ENCODE data around the gene GPLD1.

The GPLD1 gene

DNA sequence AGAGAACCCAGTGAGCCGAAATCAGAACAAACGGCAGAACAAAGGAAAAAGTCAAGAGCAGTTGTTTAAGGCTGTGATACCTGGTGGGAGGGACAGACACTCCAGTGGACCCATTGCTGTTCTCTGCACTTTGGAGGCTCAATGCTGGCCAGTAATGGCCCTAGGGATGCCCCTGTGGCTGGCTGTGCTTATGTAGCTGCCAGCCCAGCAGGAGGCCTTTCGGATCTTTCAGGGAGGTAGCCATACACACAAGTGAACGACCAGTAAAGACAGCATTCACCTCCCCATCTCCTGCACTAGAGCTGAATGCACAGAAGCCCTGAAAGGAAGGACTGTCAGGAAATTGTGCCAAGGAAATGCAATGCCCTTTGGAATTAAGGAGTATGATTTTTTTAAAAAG lies 34.3 kb downstream of the GPLD1 start:
- DNase-seq (ENCODE audit: low read depth): no peak

DNA sequence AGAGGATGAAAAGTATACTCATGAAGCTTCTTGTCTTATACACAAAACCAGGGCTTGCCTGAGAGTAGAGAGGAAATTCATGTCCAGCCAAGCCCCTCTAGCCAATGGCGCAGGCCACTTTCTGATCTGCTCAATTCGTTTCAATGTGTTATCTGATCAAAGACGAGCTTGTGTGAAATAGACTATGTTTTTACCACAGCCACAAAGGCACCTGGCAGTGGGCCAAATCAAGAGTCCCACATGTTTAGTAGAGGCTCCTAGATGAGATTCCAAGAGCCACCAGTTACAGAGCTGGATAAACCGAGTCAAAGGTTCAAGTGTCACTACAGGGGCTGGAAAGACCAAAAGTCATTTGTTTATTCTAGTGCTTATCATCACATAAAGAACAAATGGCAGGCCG lies 34.9 kb downstream of the GPLD1 start:
- no peak for DNase-seq (ENCODE audit: low read depth)

GRCh38 chr6:24453921-24454320 lies 35.5 kb downstream of the GPLD1 start:
- DNase-seq (ENCODE audit: low read depth): no peak

- DNase-seq (ENCODE audit: low read depth): no peak
Observed at GRCh38 chr6:24451581-24452388, 37.6 kb downstream of the GPLD1 start.

- DNase-seq (ENCODE audit: low read depth): no peak
Observed at GRCh38 chr6:24448828-24449525, 40.4 kb downstream of the GPLD1 start.

GRCh38 chr6:24448396-24448795 lies 41.0 kb downstream of the GPLD1 start:
- no peak for DNase-seq (ENCODE audit: low read depth)

- no peak for DNase-seq (ENCODE audit: low read depth)
Observed at GRCh38 chr6:24446670-24447069, 42.7 kb downstream of the GPLD1 start.

DNA sequence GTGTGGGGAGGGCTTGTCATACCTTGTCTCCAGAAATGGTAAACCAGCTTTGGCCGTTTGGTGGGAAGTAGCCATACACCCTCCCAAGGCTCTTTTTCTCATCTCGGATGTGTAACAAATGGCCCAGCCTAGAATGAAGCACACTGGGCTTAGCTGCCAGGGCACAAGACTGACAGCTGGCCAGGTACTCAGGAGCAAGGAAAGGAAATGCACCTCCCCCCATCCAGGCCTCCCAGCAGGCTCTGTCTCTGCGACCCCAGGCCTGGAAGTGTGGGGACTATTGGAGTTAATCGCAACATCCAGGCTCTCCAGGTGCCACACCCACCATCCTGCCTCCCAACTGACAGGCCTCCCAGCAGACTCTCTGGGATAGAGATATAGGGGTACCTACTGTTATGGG lies 43.7 kb downstream of the GPLD1 start:
- no peak for DNase-seq (ENCODE audit: low read depth)

- no peak for DNase-seq (ENCODE audit: low read depth)
Observed at GRCh38 chr6:24444588-24444987, 44.8 kb downstream of the GPLD1 start.

DNA sequence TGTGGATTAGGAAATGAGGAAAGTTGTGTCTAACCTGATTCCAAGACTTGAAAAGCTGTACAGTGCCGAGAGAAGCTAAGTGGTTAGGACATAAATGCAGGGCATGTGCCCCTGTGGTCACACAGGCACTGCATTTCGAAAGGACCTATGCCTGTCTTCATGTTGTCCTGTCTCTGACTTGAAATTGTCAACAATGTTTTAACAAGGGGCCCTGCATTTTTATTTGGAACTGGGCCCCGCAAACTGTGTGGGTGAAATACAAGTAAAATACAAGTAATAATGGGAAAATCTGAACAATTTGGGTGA lies 47.8 kb downstream of the GPLD1 start:
- no peak for DNase-seq (ENCODE audit: low read depth)

DNA sequence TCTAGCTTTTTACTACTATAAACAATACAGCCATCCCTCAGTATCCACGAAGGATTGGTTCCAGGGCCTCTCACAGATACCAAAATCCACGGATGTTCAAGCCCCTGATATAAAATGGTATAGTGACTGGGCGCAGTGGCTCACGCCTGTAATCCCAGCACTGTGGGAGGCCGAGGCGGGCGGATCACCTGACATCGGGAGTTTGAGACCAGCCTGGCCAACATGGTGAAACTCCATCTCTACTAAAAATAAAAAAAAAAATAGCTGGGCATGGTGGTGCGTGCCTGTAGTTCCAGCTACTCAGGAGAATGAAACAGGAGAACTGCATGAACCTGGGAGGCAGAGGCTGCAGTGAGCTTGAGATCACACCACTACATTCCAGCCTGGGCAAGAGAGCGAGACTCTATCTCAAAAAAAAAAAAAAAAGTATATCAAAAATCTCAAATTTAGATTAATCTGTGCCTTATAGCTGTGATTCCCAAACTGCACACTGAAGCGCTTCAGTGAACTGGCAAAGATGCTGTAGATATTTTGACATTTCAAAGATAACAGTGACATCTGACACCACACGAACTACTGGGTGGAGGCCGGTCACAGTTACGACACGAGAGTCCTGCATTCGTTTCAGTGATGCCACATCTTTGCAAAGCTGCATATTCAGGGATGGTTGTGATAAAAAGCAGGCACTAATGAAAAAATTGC lies 48.3 kb downstream of the GPLD1 start:
- DNase-seq (ENCODE audit: low read depth): no peak

DNA sequence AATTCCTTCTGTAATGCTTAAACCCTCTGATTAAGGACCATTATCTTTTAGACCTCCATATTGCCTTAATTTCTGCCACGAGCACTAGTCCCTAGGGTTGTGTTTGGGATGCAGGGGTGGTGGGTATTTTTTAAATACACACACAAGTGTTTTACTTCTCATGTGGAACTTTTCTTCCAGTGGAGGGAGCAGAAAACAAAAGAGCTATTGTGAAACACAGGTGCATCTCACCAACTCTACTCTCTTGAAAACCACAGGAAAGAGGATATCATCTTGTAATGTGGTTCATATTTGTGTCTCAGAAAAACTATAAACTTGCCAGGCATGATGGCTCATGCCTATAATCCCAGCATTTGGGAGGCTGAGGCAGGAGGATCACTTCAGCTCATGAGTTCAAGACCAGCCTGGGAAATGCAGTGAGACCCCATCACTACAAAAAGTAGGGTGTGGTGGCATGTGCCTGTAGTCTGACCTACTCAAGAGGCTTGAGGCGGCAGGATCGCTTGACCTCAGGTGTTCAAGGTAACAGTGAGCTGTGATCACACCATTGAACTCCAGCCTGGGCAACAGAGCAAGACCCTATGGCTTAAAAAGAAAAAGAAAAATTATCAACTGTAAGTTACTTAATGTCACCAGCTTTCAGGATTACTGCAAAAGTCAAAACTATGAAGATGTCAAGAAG lies 49.4 kb downstream of the GPLD1 start:
- DNase-seq (ENCODE audit: low read depth): no peak

- DNase-seq (ENCODE audit: low read depth): no peak
Observed at GRCh38 chr6:24436979-24437378, 52.4 kb downstream of the GPLD1 start.

GRCh38 chr6:24432611-24433010 lies 56.8 kb downstream of the GPLD1 start:
- DNase-seq (ENCODE audit: low read depth): no peak

GRCh38 chr6:24431045-24431451 lies 58.3 kb downstream of the GPLD1 start:
- DNase-seq (ENCODE audit: low read depth): no peak

DNA sequence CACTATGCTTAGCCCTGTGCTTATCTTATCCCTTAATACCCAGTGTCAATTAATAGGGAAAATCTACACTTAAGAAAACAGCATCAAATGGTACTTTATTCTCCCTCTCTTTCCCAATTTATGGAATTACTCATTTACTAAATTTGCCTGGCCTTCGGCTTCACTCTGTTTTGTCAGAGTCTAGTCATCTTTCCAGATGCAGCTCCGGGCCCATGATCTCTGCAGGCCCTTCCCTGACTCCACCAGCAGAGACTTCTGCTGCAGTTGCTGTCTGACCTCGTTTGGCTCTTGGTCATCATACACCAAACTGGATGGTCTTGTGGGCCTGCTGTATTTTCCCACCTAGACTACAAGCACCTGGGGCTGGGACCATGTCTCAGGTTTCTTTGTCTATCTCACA lies 59.3 kb downstream of the GPLD1 start:
- no peak for DNase-seq (ENCODE audit: low read depth)

- no peak for DNase-seq (ENCODE audit: low read depth)
Observed at GRCh38 chr6:24429146-24429545, 60.2 kb downstream of the GPLD1 start.

DNA sequence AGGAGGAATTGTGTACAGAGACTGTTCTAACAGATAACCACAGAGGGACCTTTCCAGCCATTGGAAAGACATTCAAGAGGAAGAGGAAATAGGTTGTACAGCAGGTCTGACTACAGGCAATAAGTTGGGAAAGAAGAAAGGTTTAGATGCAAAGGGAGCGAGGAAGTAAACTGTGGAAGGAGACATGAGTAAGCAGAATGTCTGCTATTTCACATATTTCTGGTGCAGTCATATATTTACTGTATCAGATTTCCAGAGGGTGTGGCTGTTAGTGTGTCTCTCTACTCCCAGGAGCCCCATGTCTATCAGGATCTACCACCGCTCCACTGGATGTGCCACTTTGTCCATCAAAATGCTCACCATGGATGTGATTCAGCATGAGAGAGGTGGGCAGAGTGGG lies 60.8 kb downstream of the GPLD1 start:
- no peak for DNase-seq (ENCODE audit: low read depth)

DNA sequence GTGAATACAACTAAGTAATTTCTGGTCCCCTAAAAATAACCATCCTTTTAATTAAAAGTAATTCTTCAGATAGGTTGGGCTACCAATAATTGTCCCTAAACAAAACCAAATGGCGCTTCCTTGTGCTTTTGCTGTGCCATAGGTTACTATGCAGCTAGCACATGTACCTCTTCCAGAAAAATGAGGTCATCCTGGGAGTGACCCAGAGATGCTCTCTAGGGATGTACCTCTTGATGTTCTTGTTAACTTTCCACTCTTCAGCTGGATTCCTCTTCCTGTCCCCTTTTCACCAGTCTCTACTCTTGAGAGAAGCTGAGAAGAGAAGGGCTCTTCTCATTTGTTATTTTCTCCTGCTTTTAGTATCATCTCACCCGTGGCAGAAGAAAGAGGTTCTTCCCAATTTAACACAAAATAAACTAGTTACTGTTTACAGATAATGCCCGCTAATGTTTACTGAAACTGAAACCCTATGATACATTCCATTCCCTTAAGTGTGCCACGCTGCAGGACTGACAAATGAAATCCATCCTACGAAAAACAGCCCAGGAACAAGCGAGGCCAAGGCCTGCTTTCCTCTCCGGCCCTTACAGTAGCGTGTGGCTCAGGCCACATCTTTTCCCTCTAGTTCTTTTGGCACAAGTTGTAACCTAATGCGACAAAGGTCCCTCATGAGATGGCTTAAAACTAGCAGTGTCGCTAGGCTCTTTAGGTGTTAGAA lies 62.5 kb downstream of the GPLD1 start:
- DNase-seq (ENCODE audit: low read depth): no peak

DNA sequence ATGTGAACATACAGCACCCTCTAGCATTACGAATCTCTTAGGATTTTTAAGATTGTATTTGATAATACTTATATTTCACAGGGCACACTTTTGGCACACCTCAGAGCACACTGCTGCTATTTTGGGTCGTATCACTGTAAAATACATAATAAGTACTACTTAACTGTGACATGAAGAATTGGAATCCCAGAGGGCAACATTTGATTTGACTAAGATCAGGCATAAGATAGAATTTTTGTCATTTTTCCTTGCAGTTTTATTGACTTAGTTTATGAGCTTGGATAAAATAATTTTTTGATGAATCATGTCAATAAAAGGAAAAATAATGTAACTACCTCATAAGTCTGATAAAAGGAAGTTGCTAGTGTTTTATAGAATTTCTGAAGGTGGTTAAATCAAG lies 64.3 kb downstream of the GPLD1 start:
- DNase-seq (ENCODE audit: low read depth): no peak

- DNase-seq (ENCODE audit: low read depth): no peak
Observed at GRCh38 chr6:24419526-24419925, 69.9 kb downstream of the GPLD1 start.

DNA sequence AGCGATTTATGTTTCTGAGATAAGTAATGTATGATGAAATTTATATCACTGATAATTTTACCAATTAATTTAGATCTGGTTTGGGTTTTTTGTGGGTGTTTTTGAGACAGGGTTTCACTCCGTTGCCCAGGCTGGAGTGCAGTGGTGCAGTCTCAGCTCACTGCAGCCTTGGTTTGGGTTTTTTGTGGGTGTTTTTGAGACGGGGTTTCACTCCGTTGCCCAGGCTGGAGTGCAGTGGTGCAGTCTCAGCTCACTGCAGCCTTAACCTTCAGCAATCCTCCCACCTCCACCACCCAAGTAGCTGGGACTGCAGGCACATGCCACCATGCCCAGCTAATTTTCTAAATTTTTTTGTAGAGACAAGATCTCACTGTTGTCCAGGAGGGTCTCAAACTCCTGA lies 73.6 kb downstream of the GPLD1 start:
- no peak for DNase-seq (ENCODE audit: low read depth)

All from stimulated activated CD8-positive, alpha-beta memory T cell treated with anti-CD3 and anti-CD28 coated beads, Interleukin-4, amount 100 ng/mL, for 24 hours (primary cell).